Embryonic facial prominence (tissue), 1 donor: ENCODE results near the gene SMNDC1.
"Not testable (repeated sequence)": the region's sequence is repeated elsewhere in the genome, so short reads cannot be mapped to it uniquely, and the experiment has no call there.

Source experiments
- DNase-seq: peaks from one replicate; pipeline ENCODE4 v3.0.0-alpha.2; 2016; ENCODE audit errors: extremely low spot score

Gene SMNDC1

GRCh38 chr10:110304780-110305421 is at the start of gene SMNDC1:
SMNDC1 (minus strand) TSS chr10:110304920; CDS start chr10:110303587, 1,333 bp downstream.
- peak; percentile 96 for DNase-seq

GRCh38 chr10:110354322-110354766 is 49.6 kb upstream of the SMNDC1 start:
- no peak for DNase-seq

GRCh38 chr10:110353244-110354119 is 48.8 kb upstream of the SMNDC1 start:
- DNase-seq: no peak

GRCh38 chr10:110352930-110353243 is 48.2 kb upstream of the SMNDC1 start:
- DNase-seq: no peak

- no peak for DNase-seq
These were observed 46.1 kb upstream of the SMNDC1 start for GRCh38 chr10:110350812-110351211.

- no peak for DNase-seq
These were observed 45.1 kb upstream of the SMNDC1 start for GRCh38 chr10:110349831-110350230.

- no peak for DNase-seq
These were observed 44.7 kb upstream of the SMNDC1 start for GRCh38 chr10:110349386-110349785.

GRCh38 chr10:110348336-110348735 is 43.6 kb upstream of the SMNDC1 start:
- no peak for DNase-seq

GRCh38 chr10:110346914-110347313 is 42.2 kb upstream of the SMNDC1 start:
- DNase-seq: no peak

- no peak for DNase-seq
These were observed 40.6 kb upstream of the SMNDC1 start for GRCh38 chr10:110345286-110345685.

GRCh38 chr10:110344622-110345021 is 39.9 kb upstream of the SMNDC1 start:
- no peak for DNase-seq

GRCh38 chr10:110343947-110344346 is 39.2 kb upstream of the SMNDC1 start:
- no peak for DNase-seq

- DNase-seq: no peak
These were observed 36.1 kb upstream of the SMNDC1 start for GRCh38 chr10:110340816-110341215.

GRCh38 chr10:110340122-110340521 is 35.4 kb upstream of the SMNDC1 start:
- no peak for DNase-seq

- no peak for DNase-seq
These were observed 33.2 kb upstream of the SMNDC1 start for GRCh38 chr10:110337906-110338305.

GRCh38 chr10:110337401-110337800 is 32.7 kb upstream of the SMNDC1 start:
- DNase-seq: no peak

- peak; percentile 71 for DNase-seq
These were observed 31.5 kb upstream of the SMNDC1 start for GRCh38 chr10:110336111-110336721.

GRCh38 chr10:110335314-110336064 is 30.8 kb upstream of the SMNDC1 start:
- no peak for DNase-seq

- no peak for DNase-seq
These were observed 29.4 kb upstream of the SMNDC1 start for GRCh38 chr10:110334061-110334656.

GRCh38 chr10:110331226-110331795 is 26.6 kb upstream of the SMNDC1 start:
- DNase-seq: not testable (repeated sequence)

GRCh38 chr10:110330675-110331074 is 26.0 kb upstream of the SMNDC1 start:
- DNase-seq: no peak
